Upper lobe of left lung (tissue), 6 donors: ENCODE results near the gene RRP9. TPM values are rescaled to one million over a fixed set of nuclear protein-coding genes. Genes with fewer than 3 reads are reported as not detected.

Experiments
- ATAC-seq, 2 donors: fragments of 200-7000 bp; cut with Tn5 transposase; one replicate each; pipeline ENCODE4 v1.9.1; 2022; ENCODE audit warnings: mild to moderate bottlenecking in 2 of 2, moderate library complexity in 2 of 2; ENCODE audit not compliant: low FRiP score in 2 of 2
- DNase-seq, 2 donors: peaks; one replicate each; pipeline ENCODE4 v3.0.0-alpha.2; 2019 to 2020
- H3K27ac ChIP-seq, 4 donors: fragments of 200-600 bp; sonication (generic); one replicate each; pipeline ENCODE4 v1.5.1; 2016 to 2019
- H3K27me3 ChIP-seq, 4 donors: fragments of 200-600 bp; sonication (generic); one replicate each; pipeline ENCODE4 v1.5.1; 2017 to 2019
- H3K36me3 ChIP-seq, 4 donors: fragments of 200-600 bp; sonication (generic); one replicate each; pipeline ENCODE4 v1.5.1; 2016 to 2019
- H3K4me1 ChIP-seq, 4 donors: fragments of 200-600 bp; sonication (generic); one replicate each; pipeline ENCODE4 v1.5.1; 2018 to 2019
- H3K4me3 ChIP-seq, 4 donors: fragments of 200-600 bp; sonication (generic); one replicate each; pipeline ENCODE4 v1.5.1; 2017 to 2019; ENCODE audit warnings: mild to moderate bottlenecking in 2 of 4, moderate library complexity in 1 of 4
- H3K9me3 ChIP-seq, 4 donors: fragments of 200-600 bp; sonication (generic); one replicate each; pipeline ENCODE4 v1.5.1; 2018 to 2019
- EP300 ChIP-seq, 4 donors: sonication (generic); formaldehyde crosslinking; IDR thresholded peaks; one replicate each; pipeline ENCODE4 v1.5.1; 2017; ENCODE audit warnings: antibody characterized with exemption in 4 of 4, control low read depth in 2 of 4
- POLR2A ChIP-seq, 4 donors: fragments of 450-650 bp; IDR thresholded peaks; one replicate each; pipeline ENCODE4 v1.5.1; 2016 to 2017; ENCODE audit warnings: antibody characterized with exemption in 4 of 4, mild to moderate bottlenecking in 2 of 4
- POLR2AphosphoS5 ChIP-seq, 2 donors: sonication (generic); formaldehyde crosslinking; IDR thresholded peaks; one replicate each; pipeline ENCODE4 v1.5.1; 2017; ENCODE audit warnings: antibody characterized with exemption in 2 of 2
- WGBS, 2 donors: methylation state at CpG; one replicate each; pipeline ENCODE4 v1.1.5; 2017 to 2018; 5-methylcytosine and 5-hydroxymethylcytosine counted together
- total RNA-seq, 6 donors: library from RNA; depleted of rRNA in 4 of 6; stranded (reverse); fragments of >200 nt in 4 of 6; gene quantifications; one replicate each; pipeline versions ENCODE4 v1.1.0 to v1.2.1, GENCODE V29; 2016 to 2021
- TF ChIP-seq, protein P1 (sequence below), 6 experiments: fragments of 450-650 bp in 4 of 6; fragments of 200-600 bp in 2 of 6; sonication (generic) in 2 of 6; IDR thresholded peaks; one replicate each; pipeline ENCODE4 v1.5.1; 2016 to 2019; ENCODE audit warnings: antibody characterized with exemption in 6 of 6
- donor health status: DM: no; HTN: no; CAD: no; lungs with moderate emphysema.
- donor health status: DM: no; HTN: yes; CAD: no; lungs with severe emphysema.

The RRP9 gene
- total RNA-seq, 6 donors from 2014 or later = 10.7 to 30.4 (median 19.8) TPM

DNA sequence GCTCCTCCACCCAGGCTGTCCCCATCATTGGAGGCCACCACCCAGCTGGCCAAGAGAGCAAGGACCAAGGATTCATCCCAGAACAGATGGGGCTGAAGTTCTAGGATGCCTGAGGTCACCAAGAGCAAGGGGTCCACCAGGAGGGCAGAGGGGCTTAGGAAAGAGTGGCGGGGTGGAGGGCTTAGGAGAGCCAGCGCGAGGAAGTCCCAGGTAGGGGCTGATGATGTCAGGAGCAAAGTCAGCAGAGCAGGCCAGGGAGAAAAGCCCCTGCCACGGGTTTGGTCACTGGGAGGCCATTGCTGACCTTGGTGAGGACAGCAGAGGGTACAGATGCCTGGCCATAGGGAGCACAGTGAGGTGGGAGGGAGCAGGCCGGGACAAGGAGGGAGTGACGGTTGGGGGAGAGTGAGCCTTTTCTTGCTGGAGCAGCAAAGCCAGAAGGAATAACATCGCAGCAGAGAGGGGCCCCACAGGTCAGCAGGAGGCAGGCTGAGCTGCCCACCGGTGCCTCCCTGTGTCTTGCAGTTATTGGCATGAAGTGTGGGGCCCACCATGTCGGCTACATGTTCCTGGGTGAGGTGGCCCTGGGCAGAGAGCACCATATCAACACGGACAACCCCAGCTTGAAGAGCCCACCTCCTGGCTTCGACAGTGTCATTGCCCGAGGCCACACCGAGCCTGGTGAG, 5.7 kb upstream of the RRP9 start:
- peaks cover 12% of the 10 kb centered on the region in 4 donors for H3K4me1 ChIP-seq
- 78 to 80% methylated on average over 9 to 13 of the region's 13 CpGs for WGBS, 2 donors
- DNase-seq (no peak), ATAC-seq (no peak)
- H3K9me3 ChIP-seq = no peaks in the 10 kb centered on the region
- peaks cover 0 to 17% (median 2%) of the 10 kb centered on the region in 4 donors for H3K36me3 ChIP-seq
- no peak overlapping the region for H3K4me3 ChIP-seq
- H3K27ac ChIP-seq = no peak overlapping the region
- no peaks in the 10 kb centered on the region for H3K27me3 ChIP-seq
- TF ChIP-seq, protein P1, sequence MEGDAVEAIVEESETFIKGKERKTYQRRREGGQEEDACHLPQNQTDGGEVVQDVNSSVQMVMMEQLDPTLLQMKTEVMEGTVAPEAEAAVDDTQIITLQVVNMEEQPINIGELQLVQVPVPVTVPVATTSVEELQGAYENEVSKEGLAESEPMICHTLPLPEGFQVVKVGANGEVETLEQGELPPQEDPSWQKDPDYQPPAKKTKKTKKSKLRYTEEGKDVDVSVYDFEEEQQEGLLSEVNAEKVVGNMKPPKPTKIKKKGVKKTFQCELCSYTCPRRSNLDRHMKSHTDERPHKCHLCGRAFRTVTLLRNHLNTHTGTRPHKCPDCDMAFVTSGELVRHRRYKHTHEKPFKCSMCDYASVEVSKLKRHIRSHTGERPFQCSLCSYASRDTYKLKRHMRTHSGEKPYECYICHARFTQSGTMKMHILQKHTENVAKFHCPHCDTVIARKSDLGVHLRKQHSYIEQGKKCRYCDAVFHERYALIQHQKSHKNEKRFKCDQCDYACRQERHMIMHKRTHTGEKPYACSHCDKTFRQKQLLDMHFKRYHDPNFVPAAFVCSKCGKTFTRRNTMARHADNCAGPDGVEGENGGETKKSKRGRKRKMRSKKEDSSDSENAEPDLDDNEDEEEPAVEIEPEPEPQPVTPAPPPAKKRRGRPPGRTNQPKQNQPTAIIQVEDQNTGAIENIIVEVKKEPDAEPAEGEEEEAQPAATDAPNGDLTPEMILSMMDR (IDR thresholded peaks at IDR 0.05) = no peak
- TF ChIP-seq POLR2A (IDR thresholded peaks at IDR 0.05) (no peak), EP300 (IDR thresholded peaks at IDR 0.05) (no peak), POLR2AphosphoS5 (IDR thresholded peaks at IDR 0.05) (no peak)

DNA sequence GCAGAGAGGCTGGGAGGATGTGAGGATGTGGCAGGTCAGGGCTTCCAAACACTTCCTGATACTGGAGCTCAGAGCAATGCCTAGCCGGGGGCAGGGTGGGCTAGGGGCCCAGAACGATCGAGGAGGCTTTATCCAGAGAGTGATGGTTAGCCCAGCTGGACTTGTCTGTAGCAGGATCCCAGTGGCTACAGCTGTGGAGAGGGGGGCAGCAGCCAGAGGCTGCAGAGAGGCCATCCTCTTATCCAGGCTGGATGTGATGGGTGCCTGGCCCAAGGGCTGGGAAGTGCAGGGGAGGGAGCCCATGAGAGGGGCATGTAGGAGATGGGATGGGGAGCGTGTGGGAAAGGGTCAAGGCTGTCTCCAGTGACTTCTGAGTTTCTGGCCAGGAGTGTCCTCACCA, 5.1 kb upstream of the RRP9 start:
- peaks cover 12 to 15% (median 14%) of the 10 kb centered on the region in 4 donors for H3K4me1 ChIP-seq
- H3K27ac ChIP-seq = no peak overlapping the region
- H3K9me3 ChIP-seq = no peaks in the 10 kb centered on the region
- no peak for ATAC-seq
- no peak overlapping the region for H3K4me3 ChIP-seq
- 88 to 97% methylated on average over 4 of the region's 4 CpGs for WGBS, 2 donors
- H3K27me3 ChIP-seq = no peaks in the 10 kb centered on the region
- peaks cover 0 to 17% (median 2%) of the 10 kb centered on the region in 4 donors for H3K36me3 ChIP-seq
- TF ChIP-seq POLR2AphosphoS5 (IDR thresholded peaks at IDR 0.05) = no peak
- TF ChIP-seq, protein P1 (IDR thresholded peaks at IDR 0.05) = no peak
- TF ChIP-seq EP300 (IDR thresholded peaks at IDR 0.05) = no peak
- no peak for DNase-seq

DNA sequence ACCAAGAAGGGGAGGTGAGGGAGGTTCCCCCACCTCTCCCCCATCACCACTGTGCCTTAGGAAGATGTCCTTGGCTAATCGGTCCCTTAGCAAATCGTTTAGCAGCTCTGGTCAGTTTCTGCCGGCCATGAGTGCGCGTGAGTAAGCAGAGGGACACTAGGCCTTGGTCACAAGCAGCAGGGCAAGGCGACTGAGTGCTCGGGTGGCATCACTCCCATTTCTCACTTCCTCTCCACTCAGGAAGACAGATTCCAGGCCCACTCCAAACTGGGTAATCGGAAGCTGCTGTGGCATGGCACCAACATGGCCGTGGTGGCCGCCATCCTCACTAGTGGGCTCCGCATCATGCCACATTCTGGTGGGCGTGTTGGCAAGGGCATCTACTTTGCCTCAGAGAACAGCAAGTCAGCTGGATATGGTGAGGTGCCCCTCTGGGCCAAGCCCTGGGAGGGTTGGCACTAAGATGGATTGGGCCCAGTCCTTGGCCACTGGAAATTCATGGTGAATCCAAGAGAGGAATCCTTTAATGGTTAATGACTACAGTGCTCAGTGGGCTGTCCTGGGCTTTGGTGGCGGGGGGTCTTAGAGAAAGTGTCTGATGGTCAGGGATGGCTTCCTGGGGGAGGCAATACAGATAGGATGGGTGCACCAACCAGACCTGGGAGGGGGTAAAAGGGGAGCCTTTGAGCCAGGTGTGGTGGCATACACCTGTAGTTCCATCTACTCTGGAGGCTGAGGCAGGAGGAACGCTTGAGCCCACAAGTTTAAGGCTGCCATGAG, 4.4 kb upstream of the RRP9 start:
- no peak overlapping the region for H3K27ac ChIP-seq
- no peaks in the 10 kb centered on the region for H3K27me3 ChIP-seq
- peaks cover 0 to 17% (median 2%) of the 10 kb centered on the region in 4 donors for H3K36me3 ChIP-seq
- H3K4me1 ChIP-seq = peaks cover 16 to 20% (median 18%) of the 10 kb centered on the region in 4 donors
- DNase-seq (no peak), ATAC-seq (no peak)
- no peak overlapping the region for H3K4me3 ChIP-seq
- WGBS, 2 donors = 94 to 95% methylated on average over 14 of the region's 14 CpGs
- TF ChIP-seq EP300 (IDR thresholded peaks at IDR 0.05) = no peak
- TF ChIP-seq, protein P1 (IDR thresholded peaks at IDR 0.05) = no peak
- TF ChIP-seq POLR2AphosphoS5 (IDR thresholded peaks at IDR 0.05) = no peak
- no peak for TF ChIP-seq POLR2A (IDR thresholded peaks at IDR 0.05)
- H3K9me3 ChIP-seq = no peaks in the 10 kb centered on the region

DNA sequence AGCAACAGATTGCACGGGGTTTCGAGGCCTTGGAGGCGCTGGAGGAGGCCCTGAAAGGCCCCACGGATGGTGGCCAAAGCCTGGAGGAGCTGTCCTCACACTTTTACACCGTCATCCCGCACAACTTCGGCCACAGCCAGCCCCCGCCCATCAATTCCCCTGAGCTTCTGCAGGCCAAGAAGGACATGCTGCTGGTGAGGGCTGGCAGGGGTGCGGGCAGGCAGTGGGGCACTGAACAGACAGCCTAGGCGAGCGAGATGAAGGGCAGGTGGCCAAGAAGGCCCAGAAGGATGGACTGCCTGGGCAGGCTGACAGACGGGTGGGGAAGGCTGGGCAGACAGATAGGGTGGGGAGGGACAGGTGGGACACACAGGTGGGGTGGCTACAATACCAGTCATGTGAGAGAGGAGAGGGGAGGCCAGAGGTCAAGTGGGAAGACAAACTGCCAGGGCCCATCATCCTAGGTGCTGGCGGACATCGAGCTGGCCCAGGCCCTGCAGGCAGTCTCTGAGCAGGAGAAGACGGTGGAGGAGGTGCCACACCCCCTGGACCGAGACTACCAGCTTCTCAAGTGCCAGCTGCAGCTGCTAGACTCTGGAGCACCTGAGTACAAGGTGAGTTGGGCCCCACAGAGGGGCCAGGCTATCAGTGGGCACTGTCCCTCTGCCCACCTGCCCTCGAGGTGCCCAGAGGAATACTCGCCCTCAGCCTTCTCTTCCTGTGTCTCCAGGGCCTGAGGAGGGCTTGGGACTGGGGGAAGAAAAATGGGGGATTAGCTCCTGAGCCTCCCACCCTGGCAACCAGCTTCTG, 3.5 kb upstream of the RRP9 start:
- 88 to 92% methylated on average over 13 to 18 of the region's 18 CpGs for WGBS, 2 donors
- DNase-seq = no peak
- no peaks in the 10 kb centered on the region for H3K9me3 ChIP-seq
- H3K27ac ChIP-seq = no peak overlapping the region
- no peak overlapping the region for H3K4me3 ChIP-seq
- no peaks in the 10 kb centered on the region for H3K27me3 ChIP-seq
- H3K36me3 ChIP-seq = peaks cover 0 to 17% (median 2%) of the 10 kb centered on the region in 4 donors
- TF ChIP-seq POLR2A (IDR thresholded peaks at IDR 0.05) (no peak), POLR2AphosphoS5 (IDR thresholded peaks at IDR 0.05) (no peak), EP300 (IDR thresholded peaks at IDR 0.05) (no peak)
- TF ChIP-seq, protein P1 (IDR thresholded peaks at IDR 0.05) = no peak
- ATAC-seq = no peak
- peaks cover 25 to 28% (median 26%) of the 10 kb centered on the region in 4 donors for H3K4me1 ChIP-seq
